ENCODE data around the gene UNKL. TPM values are rescaled to one million over a fixed set of nuclear protein-coding genes. Genes with fewer than 3 reads are reported as not detected.

UNKL gene
- total RNA-seq, 1 donor from 2014 or later, result 6.1 TPM

DNA sequence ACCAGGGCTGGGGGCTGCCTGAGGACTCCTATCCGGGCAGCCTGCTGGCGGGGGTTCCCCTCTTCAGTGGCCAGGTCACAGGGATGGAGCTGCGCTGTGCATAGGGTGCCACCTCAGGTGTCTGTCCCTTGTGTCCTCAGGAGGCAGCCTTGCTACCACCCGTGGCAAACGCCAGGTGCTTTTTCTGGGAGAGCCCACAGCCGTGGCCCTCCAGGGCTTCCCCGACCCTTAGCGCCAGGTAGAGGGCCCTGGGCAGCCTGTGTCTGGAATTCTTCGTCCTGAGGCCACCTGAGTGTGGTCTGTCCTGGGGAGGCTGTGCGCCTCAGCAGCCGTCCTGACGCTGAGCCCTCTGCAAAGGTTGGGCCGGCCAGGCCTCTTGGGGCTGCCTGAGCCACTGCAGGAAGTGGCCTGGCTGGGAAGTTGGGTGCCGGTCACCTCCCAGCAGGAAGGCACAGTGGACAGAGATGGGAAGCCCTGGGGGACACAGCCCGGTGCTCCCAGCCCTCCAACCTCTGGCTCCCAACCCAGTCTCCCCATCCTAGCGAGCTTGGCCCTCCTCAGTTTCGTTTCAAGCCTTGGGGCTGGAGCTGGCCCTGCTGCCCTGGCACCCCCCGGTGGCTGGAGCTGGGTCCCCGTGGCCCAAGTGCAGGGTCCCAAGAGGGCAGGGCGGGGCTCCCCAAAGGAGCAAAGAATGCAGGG is 88.7 kb downstream of the UNKL start:
- no peak overlapping the region for H3K4me2 ChIP-seq
- no peaks in the 10 kb centered on the region for H3K36me3 ChIP-seq
- peaks cover 13% of the 10 kb centered on the region for H3K27me3 Mint-ChIP-seq (ENCODE audit: insufficient read depth, low read depth)
- peaks cover 7% of the 10 kb centered on the region for H3K36me3 Mint-ChIP-seq
- no peaks in the 10 kb centered on the region for H3K9me3 Mint-ChIP-seq
- peaks cover 10% of the 10 kb centered on the region for H3K27me3 ChIP-seq
- H3K27ac ChIP-seq, result peak overlapping the region; percentile 58
- peaks cover 4% of the 10 kb centered on the region for H3K4me1 Mint-ChIP-seq
- DNase-seq (ENCODE audit: low spot score), result no peak
- no peak for TF ChIP-seq EZH2phosphoT487 (IDR thresholded peaks at IDR 0.05)
- TF ChIP-seq EZH2 (IDR thresholded peaks at IDR 0.05), result no peak
- TF ChIP-seq, protein P1, sequence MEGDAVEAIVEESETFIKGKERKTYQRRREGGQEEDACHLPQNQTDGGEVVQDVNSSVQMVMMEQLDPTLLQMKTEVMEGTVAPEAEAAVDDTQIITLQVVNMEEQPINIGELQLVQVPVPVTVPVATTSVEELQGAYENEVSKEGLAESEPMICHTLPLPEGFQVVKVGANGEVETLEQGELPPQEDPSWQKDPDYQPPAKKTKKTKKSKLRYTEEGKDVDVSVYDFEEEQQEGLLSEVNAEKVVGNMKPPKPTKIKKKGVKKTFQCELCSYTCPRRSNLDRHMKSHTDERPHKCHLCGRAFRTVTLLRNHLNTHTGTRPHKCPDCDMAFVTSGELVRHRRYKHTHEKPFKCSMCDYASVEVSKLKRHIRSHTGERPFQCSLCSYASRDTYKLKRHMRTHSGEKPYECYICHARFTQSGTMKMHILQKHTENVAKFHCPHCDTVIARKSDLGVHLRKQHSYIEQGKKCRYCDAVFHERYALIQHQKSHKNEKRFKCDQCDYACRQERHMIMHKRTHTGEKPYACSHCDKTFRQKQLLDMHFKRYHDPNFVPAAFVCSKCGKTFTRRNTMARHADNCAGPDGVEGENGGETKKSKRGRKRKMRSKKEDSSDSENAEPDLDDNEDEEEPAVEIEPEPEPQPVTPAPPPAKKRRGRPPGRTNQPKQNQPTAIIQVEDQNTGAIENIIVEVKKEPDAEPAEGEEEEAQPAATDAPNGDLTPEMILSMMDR (IDR thresholded peaks at IDR 0.05), result no peak
- H3K9ac ChIP-seq, result no peak overlapping the region
- no peak overlapping the region for H3K27ac Mint-ChIP-seq
- peaks cover 36% of the 10 kb centered on the region for H3F3A ChIP-seq (ENCODE audit: low read depth)
- peaks cover 43% of the 10 kb centered on the region for H4K20me1 ChIP-seq (ENCODE audit: low read depth)
- H3K79me2 ChIP-seq (ENCODE audit: low read depth), result no peaks in the 10 kb centered on the region
- H3K4me3 Mint-ChIP-seq, result no peak overlapping the region
- H2AFZ ChIP-seq (replicated peaks), result no peak overlapping the region
- no peaks in the 10 kb centered on the region for H3K4me1 ChIP-seq
- no peak overlapping the region for H3K4me3 ChIP-seq
- H3K9me3 ChIP-seq (ENCODE audit: low read depth), result no peaks in the 10 kb centered on the region

DNA sequence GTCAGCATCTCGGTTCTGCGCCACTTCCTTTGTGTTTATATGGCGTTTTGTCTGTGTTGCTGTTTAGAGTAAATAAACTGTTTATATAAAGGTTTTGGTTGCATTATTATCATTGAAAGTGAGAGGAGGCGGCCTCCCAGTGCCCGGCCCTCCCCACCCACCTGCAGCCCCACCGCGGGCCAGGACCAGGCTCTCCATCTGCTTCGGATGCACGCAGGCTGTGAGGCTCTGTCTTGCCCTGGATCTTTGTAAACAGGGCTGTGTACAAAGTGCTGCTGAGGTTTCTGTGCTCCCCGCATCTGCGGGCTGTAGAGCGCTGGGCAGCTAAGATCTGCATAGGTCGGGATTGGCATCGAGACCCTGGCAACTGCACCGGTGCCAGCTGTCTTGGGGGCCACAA is 89.2 kb downstream of the UNKL start:
- Mint-ChIP-seq H3K36me3 (peaks cover 9% of the 10 kb centered on the region), H3K9me3 (no peaks in the 10 kb centered on the region), H3K4me3 (no peak overlapping the region), H3K4me1 (peaks cover 4% of the 10 kb centered on the region), H3K27ac (no peak overlapping the region), H3K27me3 (ENCODE audit: insufficient read depth, low read depth) (peaks cover 13% of the 10 kb centered on the region)
- Histone ChIP-seq H3K36me3 (no peaks in the 10 kb centered on the region), H3F3A (ENCODE audit: low read depth) (peaks cover 36% of the 10 kb centered on the region), H3K9me3 (ENCODE audit: low read depth) (no peaks in the 10 kb centered on the region), H3K27me3 (peaks cover 4% of the 10 kb centered on the region), H3K27ac (peak overlapping the region; percentile 53), H4K20me1 (ENCODE audit: low read depth) (peaks cover 46% of the 10 kb centered on the region), H3K79me2 (ENCODE audit: low read depth) (peaks cover 1% of the 10 kb centered on the region), H3K4me2 (no peak overlapping the region), H3K4me1 (no peaks in the 10 kb centered on the region), H3K9ac (no peak overlapping the region), H2AFZ (replicated peaks) (no peak overlapping the region), H3K4me3 (no peak overlapping the region)
- TF ChIP-seq, protein P1 (IDR thresholded peaks at IDR 0.05), result no peak
- no peak for TF ChIP-seq EZH2 (IDR thresholded peaks at IDR 0.05)
- no peak for TF ChIP-seq EZH2phosphoT487 (IDR thresholded peaks at IDR 0.05)
- DNase-seq (ENCODE audit: low spot score), result no peak

DNA sequence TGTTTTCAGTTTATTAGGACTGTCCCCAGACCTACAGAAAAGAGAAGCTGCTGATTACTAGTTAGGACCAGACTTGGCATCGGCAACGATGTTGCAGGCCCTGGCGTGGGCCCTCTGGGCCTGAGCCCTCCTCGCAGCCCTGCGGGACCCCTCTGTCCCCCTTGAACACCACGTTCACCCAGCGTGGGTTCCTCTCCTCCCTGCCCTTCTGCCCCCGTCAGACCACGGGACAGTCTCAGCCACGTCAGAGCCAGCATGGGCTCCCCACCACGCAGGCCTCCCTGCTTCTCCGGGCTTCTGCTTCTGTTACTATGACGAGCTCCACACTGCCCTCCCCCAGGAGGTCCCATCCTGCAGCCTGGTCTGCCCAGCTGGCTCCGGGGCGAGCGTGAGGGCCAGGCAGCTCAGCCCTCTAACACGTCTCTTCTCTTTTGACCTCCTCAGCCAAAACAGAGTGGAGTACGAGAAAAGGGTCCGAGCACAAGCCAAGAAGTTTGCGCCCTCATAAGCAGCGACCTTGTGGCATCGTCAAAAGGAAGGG is 90.1 kb downstream of the UNKL start:
- Histone ChIP-seq H3K4me2 (no peak overlapping the region), H3K36me3 (no peaks in the 10 kb centered on the region), H3K4me1 (no peaks in the 10 kb centered on the region), H4K20me1 (ENCODE audit: low read depth) (peaks cover 54% of the 10 kb centered on the region), H3K4me3 (no peak overlapping the region), H2AFZ (replicated peaks) (no peak overlapping the region), H3K79me2 (ENCODE audit: low read depth) (peaks cover 10% of the 10 kb centered on the region), H3K9me3 (ENCODE audit: low read depth) (no peaks in the 10 kb centered on the region), H3K9ac (no peak overlapping the region), H3F3A (ENCODE audit: low read depth) (peaks cover 36% of the 10 kb centered on the region), H3K27me3 (no peaks in the 10 kb centered on the region), H3K27ac (no peak overlapping the region)
- H3K27me3 Mint-ChIP-seq (ENCODE audit: insufficient read depth, low read depth), result peaks cover 13% of the 10 kb centered on the region
- no peaks in the 10 kb centered on the region for H3K9me3 Mint-ChIP-seq
- no peak overlapping the region for H3K4me3 Mint-ChIP-seq
- no peak for DNase-seq (ENCODE audit: low spot score)
- peaks cover 16% of the 10 kb centered on the region for H3K36me3 Mint-ChIP-seq
- peaks cover 4% of the 10 kb centered on the region for H3K4me1 Mint-ChIP-seq
- TF ChIP-seq EZH2 (IDR thresholded peaks at IDR 0.05) (no peak), EZH2phosphoT487 (IDR thresholded peaks at IDR 0.05) (no peak)
- TF ChIP-seq, protein P1 (IDR thresholded peaks at IDR 0.05), result no peak
- no peak overlapping the region for H3K27ac Mint-ChIP-seq

Data from neural progenitor cell (in vitro differentiated cells).